Endothelial cell of umbilical vein (primary cell): ENCODE data around the gene MYO9A. TPM values are rescaled to one million over a fixed set of nuclear protein-coding genes. Genes with fewer than 3 reads are reported as not detected.

Experiments used
- BruUV-seq: library from RNA; stranded (reverse); fragments of 400-500 nt; replicated peaks from 2 replicates; lab custom pipeline; 2021; lab: Mats Ljungman, UMichigan
- CTCF ChIA-PET: fragments of 300-600, 350-600 bp; sonication (Branson Sonifier 250); formaldehyde crosslinking; loops from one replicate; lab custom pipeline; 2021; ENCODE audit warnings: antibody characterized with exemption, inconsistent platforms; lab: Charles Lee
- POLR2A ChIA-PET: fragments of 300-600, 350-600 bp; sonication (Branson Sonifier 250); formaldehyde crosslinking; loops from one replicate; lab custom pipeline; 2021; ENCODE audit warnings: antibody characterized with exemption, inconsistent platforms; lab: Charles Lee
- DNase-seq: peaks from one replicate; pipeline ENCODE4 v3.0.0-alpha.2; 2011; ENCODE audit warnings: low read depth, low spot score
- FAIRE-seq: peaks from 2 replicates; lab custom pipeline; 2011; peaks lifted over from hg19 to GRCh38; lab: Jason Lieb, UNC
- H2AFZ ChIP-seq: 2 replicates; pipeline ENCODE4 v1.6.0; 2012; ENCODE audit warnings: low read depth, low read length, control low read depth, inconsistent platforms
- H3K27ac ChIP-seq: 2 replicates; pipeline ENCODE4 v1.5.1; 2011; ENCODE audit warnings: low read depth, mild to moderate bottlenecking, control low read depth, low read length, moderate library complexity; ENCODE audit not compliant: insufficient read depth
- H3K27me3 ChIP-seq, 2 experiments: 2 replicates each; pipeline versions ENCODE4 v1.6.0 to v1.6.1; 2011; ENCODE audit warnings: low read length in 2 of 2, mixed read lengths in 1 of 2; ENCODE audit not compliant: control insufficient read depth in 2 of 2, insufficient read depth in 2 of 2
- H3K36me3 ChIP-seq, 2 experiments: 2 replicates in 1 of 2; 3 replicates in 1 of 2; pipeline ENCODE4 v1.5.1; 2011; ENCODE audit warnings: low read length in 2 of 2, mild to moderate bottlenecking in 1 of 2, moderate library complexity in 1 of 2; ENCODE audit not compliant: control insufficient read depth in 2 of 2, insufficient read depth in 2 of 2; ENCODE audit errors: extremely low read depth in 1 of 2
- H3K4me1 ChIP-seq: 3 replicates; pipeline ENCODE4 v1.5.1; 2011; ENCODE audit warnings: mild to moderate bottlenecking, low read length; ENCODE audit not compliant: control insufficient read depth, insufficient read depth; ENCODE audit errors: extremely low read depth
- H3K4me2 ChIP-seq: 2 replicates; pipeline ENCODE4 v1.6.1; 2011; ENCODE audit warnings: low read length, control low read depth, mixed read lengths; ENCODE audit not compliant: insufficient read depth
- H3K4me3 ChIP-seq, 3 experiments: fragments of 200-600 bp in 1 of 3; sonication (generic), shearing (Covaris generic) in 1 of 3; replicated peaks in 1 of 3; 2 replicates each; pipeline ENCODE4 v1.5.1; 2011 to 2016; ENCODE audit warnings: control low read depth in 3 of 3, low read length in 3 of 3, mild to moderate bottlenecking in 2 of 3, inconsistent platforms in 1 of 3, low read depth in 1 of 3, moderate library complexity in 1 of 3; ENCODE audit not compliant: insufficient read depth in 1 of 3
- H3K79me2 ChIP-seq: 2 replicates; pipeline ENCODE4 v1.6.0; 2012; ENCODE audit warnings: low read length, inconsistent platforms; ENCODE audit not compliant: control insufficient read depth, insufficient read depth
- H3K9ac ChIP-seq: replicated peaks from 2 replicates; pipeline ENCODE3; 2011; ENCODE audit warnings: low read length, control low read depth; ENCODE audit not compliant: insufficient read depth; ENCODE audit errors: extremely low read depth
- H3K9me1 ChIP-seq: replicated peaks from 3 replicates; pipeline ENCODE4 v1.6.0; 2011; ENCODE audit warnings: mild to moderate bottlenecking, low read length; ENCODE audit not compliant: control insufficient read depth, insufficient read depth; ENCODE audit errors: extremely low read depth
- H3K9me3 ChIP-seq: replicated peaks from 2 replicates; pipeline ENCODE4 v1.5.1; 2012; ENCODE audit warnings: low read length, inconsistent platforms; ENCODE audit not compliant: control insufficient read depth, insufficient read depth
- H4K20me1 ChIP-seq: replicated peaks from 2 replicates; pipeline ENCODE3; 2011; ENCODE audit warnings: mild to moderate bottlenecking, low read length; ENCODE audit not compliant: control insufficient read depth, insufficient read depth; ENCODE audit errors: extremely low read depth
- CTCF ChIP-seq, 2 donors: IDR thresholded peaks; 1 replicate in 1 of 2; 2 replicates in 1 of 2; pipeline ENCODE4 v1.5.1; 2011; ENCODE audit warnings: low read length in 2 of 2, mild to moderate bottlenecking in 2 of 2, moderate library complexity in 2 of 2, control low read depth in 1 of 2, inconsistent platforms in 1 of 2, low read depth in 1 of 2; ENCODE audit not compliant: insufficient read depth in 1 of 2; ENCODE audit errors: extremely low read depth in 1 of 2
- EZH2 ChIP-seq: IDR thresholded peaks from 2 replicates; pipeline ENCODE4 v1.6.1; 2012; ENCODE audit warnings: borderline replicate concordance, low read depth, mild to moderate bottlenecking, moderate library complexity, low read length, inconsistent platforms; ENCODE audit not compliant: severe bottlenecking
- FOS ChIP-seq: IDR thresholded peaks from 2 replicates; pipeline ENCODE4 v1.6.1; 2011; ENCODE audit warnings: mild to moderate bottlenecking, low read length, moderate library complexity, borderline replicate concordance; ENCODE audit not compliant: insufficient read depth
- GATA2 ChIP-seq: IDR thresholded peaks from 2 replicates; pipeline ENCODE4 v1.7.0; 2011; ENCODE audit warnings: low read depth, mild to moderate bottlenecking, moderate library complexity, mixed read lengths, low read length; ENCODE audit not compliant: insufficient read length, insufficient read depth
- JUN ChIP-seq: IDR thresholded peaks from 2 replicates; pipeline ENCODE4 v1.6.1; 2011; ENCODE audit warnings: borderline replicate concordance, low read depth; ENCODE audit not compliant: insufficient read length, insufficient read depth
- MAX ChIP-seq: IDR thresholded peaks from 2 replicates; pipeline ENCODE4 v1.6.1; 2011; ENCODE audit not compliant: insufficient read depth, insufficient read length
- MYC ChIP-seq: IDR thresholded peaks from one replicate; pipeline ENCODE4 v1.6.1; 2011; ENCODE audit warnings: mild to moderate bottlenecking, low read depth, low read length
- POLR2A ChIP-seq: IDR thresholded peaks from 2 replicates; pipeline ENCODE4 v1.6.1; 2012; ENCODE audit warnings: low read depth, mild to moderate bottlenecking, control low read depth, low read length
- POLR2AphosphoS5 ChIP-seq: IDR thresholded peaks from 2 replicates; pipeline ENCODE4 v1.6.1; 2012; ENCODE audit warnings: low read depth, mild to moderate bottlenecking, control low read depth, low read length, moderate library complexity; ENCODE audit not compliant: insufficient read depth
- dilution Hi-C: fragments of 300-500 bp; cut with MboI; formaldehyde crosslinking; loops from one replicate; pipeline ENCODE4 v1.15.0; 2019; ENCODE audit warnings: low sequenced_read_pairs; ENCODE audit not compliant: extremely low pct_ligation_motif_present
- intact Hi-C: fragments of 100-400 bp; cut with micrococcal nuclease; formaldehyde crosslinking; loops from one replicate; pipeline ENCODE4 v1.10.0; 2022
- polyA plus RNA-seq, 4 experiments: library from polyadenylated mRNA; depleted of rRNA in 3 of 4; stranded (reverse) in 3 of 4; unstranded in 1 of 4; fragments of >200 nt; gene quantifications; 2 replicates each; pipeline versions ENCODE4 v1.2.1 to v1.2.3, GENCODE V29; 2011 to 2012; ENCODE audit warnings: missing spikeins in 1 of 4
- total RNA-seq: library from RNA; stranded (reverse); gene quantifications from 2 replicates; pipeline ENCODE4 v1.2.3, GENCODE V29; 2021

The MYO9A gene
- total and polyA plus RNA-seq, 2 donors (not counting 3 experiments of a cell fraction or from before 2014, with no cell fraction given) = 6.4 to 30.3 TPM

- Histone ChIP-seq H3K4me3 (no peak overlapping the region), H3K4me2 (no peak overlapping the region), H3K9me3 (no peaks in the 10 kb centered on the region), H4K20me1 (no peaks in the 10 kb centered on the region), H3K4me1 (peaks cover 3% of the 10 kb centered on the region), H3K79me2 (peaks cover 4% of the 10 kb centered on the region), H3K27ac (no peak overlapping the region), H3K36me3 (no peaks in the 10 kb centered on the region), H2AFZ (no peak overlapping the region), H3K27me3 (no peaks in the 10 kb centered on the region), H3K9ac (no peak overlapping the region), H3K9me1 (no peaks in the 10 kb centered on the region)
- DNase-seq = no peak
- intact Hi-C loops (no loop called here), dilution Hi-C loops (no loop called here)
- ChIA-PET POLR2A (no interaction called here), CTCF (interaction anchor here (0.7 kb wide), 1 partner anchor 32 kb away, joined by 3 read pairs; no protein-coding TSS in a partner anchor)
- BruUV-seq = no TSS peak
- no peak for FAIRE-seq
- TF ChIP-seq MAX = no peak
Measured at GRCh38 chr15:72060687-72061250, 57.2 kb downstream of the MYO9A start.

GRCh38 chr15:72058585-72058984 is 59.4 kb downstream of the MYO9A start:
- Histone ChIP-seq H3K4me3 (no peak overlapping the region), H3K9ac (no peak overlapping the region), H3K36me3 (no peaks in the 10 kb centered on the region), H3K79me2 (peaks cover 3% of the 10 kb centered on the region), H3K27ac (no peak overlapping the region), H3K9me3 (no peaks in the 10 kb centered on the region), H2AFZ (no peak overlapping the region), H3K9me1 (no peaks in the 10 kb centered on the region), H3K4me1 (peaks cover 3% of the 10 kb centered on the region), H4K20me1 (no peaks in the 10 kb centered on the region), H3K27me3 (no peaks in the 10 kb centered on the region), H3K4me2 (no peak overlapping the region)
- no peak for DNase-seq
- intact Hi-C loops = no loop called here
- dilution Hi-C loops = no loop called here
- no TSS peak for BruUV-seq
- ChIA-PET POLR2A (no interaction called here), CTCF (interaction anchor here (1.7 kb wide), 1 partner anchor 9 kb away, joined by 3 read pairs; no protein-coding TSS in a partner anchor)
- FAIRE-seq = no peak
- no peak for TF ChIP-seq FOS
- TF ChIP-seq POLR2A = no peak
- no peak for TF ChIP-seq MYC
- TF ChIP-seq JUN = no peak
- no peak for TF ChIP-seq GATA2
- TF ChIP-seq EZH2 = no peak
- TF ChIP-seq CTCF (IDR thresholded peaks at IDR 0.05; ENCODE audit: extremely low read depth in 1 of 2, insufficient read depth in 1 of 2, low read depth in 1 of 2, low read length in 2 of 2) = no peak
- TF ChIP-seq POLR2AphosphoS5 = no peak
- no peak for TF ChIP-seq MAX
